Thyroid gland (tissue), 4 donors: ENCODE data around the gene DES. TPM values are rescaled to one million over a fixed set of nuclear protein-coding genes. Genes with fewer than 3 reads are reported as not detected.
A peak's percentile ranks its signal among the peaks of the same experiment; 100 is the strongest.

Source experiments
- DNase-seq, 2 donors: peaks; one replicate each; pipeline ENCODE4 v3.0.0-alpha.2; 2019
- H3K27ac ChIP-seq, 3 donors: fragments of 200-600 bp; sonication (generic); 1 replicate in 2 of 3; 2 replicates in 1 of 3; pipeline ENCODE4 v1.5.1; 2016 to 2019; ENCODE audit warnings: mild to moderate bottlenecking in 1 of 3, moderate library complexity in 1 of 3
- H3K27me3 ChIP-seq: fragments of 200-600 bp; sonication (generic); one replicate; pipeline ENCODE4 v1.5.1; 2019
- H3K36me3 ChIP-seq, 2 donors: fragments of 200-600 bp; sonication (generic); one replicate each; pipeline ENCODE4 v1.5.1; 2016 to 2019
- H3K4me1 ChIP-seq, 2 donors: fragments of 200-600 bp; sonication (generic); one replicate each; pipeline ENCODE4 v1.5.1; 2017 to 2019
- H3K4me3 ChIP-seq, 3 donors: fragments of 200-600 bp; sonication (generic); replicated peaks in 1 of 3; 1 replicate in 2 of 3; 2 replicates in 1 of 3; pipeline ENCODE4 v1.5.1; 2016; ENCODE audit warnings: mild to moderate bottlenecking in 1 of 3
- H3K9me3 ChIP-seq: fragments of 200-600 bp; sonication (generic); one replicate; pipeline ENCODE4 v1.5.1; 2017
- CTCF ChIP-seq, 6 experiments: fragments of 200-600 bp in 3 of 6; fragments of 450-650 bp in 3 of 6; sonication (generic) in 3 of 6; IDR thresholded peaks; one replicate each; pipeline ENCODE4 v1.5.1; 2016 to 2019; ENCODE audit warnings: antibody characterized with exemption in 6 of 6, mild to moderate bottlenecking in 2 of 6, inconsistent platforms in 1 of 6, moderate library complexity in 1 of 6
- POLR2A ChIP-seq, 2 donors: fragments of 450-650 bp; IDR thresholded peaks; one replicate each; pipeline ENCODE4 v1.6.1; 2017; ENCODE audit warnings: antibody characterized with exemption in 2 of 2, mild to moderate bottlenecking in 2 of 2, moderate library complexity in 1 of 2
- WGBS, 2 donors: methylation state at CpG; one replicate each; pipeline ENCODE4 v1.1.5; 2017; 5-methylcytosine and 5-hydroxymethylcytosine counted together
- intact Hi-C: fragments of 100-400 bp; cut with DNase I; formaldehyde crosslinking; loops from one replicate; pipeline ENCODE4 v1.15.1; 2023
- total RNA-seq, 4 donors: library from RNA; depleted of rRNA; stranded (reverse); fragments of >200 nt; gene quantifications; one replicate each; pipeline ENCODE4 v1.2.3, GENCODE V29; 2016

The DES gene
- total RNA-seq, 4 donors from 2014 or later, result 26.7 to 54.4 (median 28.7) TPM

DNA sequence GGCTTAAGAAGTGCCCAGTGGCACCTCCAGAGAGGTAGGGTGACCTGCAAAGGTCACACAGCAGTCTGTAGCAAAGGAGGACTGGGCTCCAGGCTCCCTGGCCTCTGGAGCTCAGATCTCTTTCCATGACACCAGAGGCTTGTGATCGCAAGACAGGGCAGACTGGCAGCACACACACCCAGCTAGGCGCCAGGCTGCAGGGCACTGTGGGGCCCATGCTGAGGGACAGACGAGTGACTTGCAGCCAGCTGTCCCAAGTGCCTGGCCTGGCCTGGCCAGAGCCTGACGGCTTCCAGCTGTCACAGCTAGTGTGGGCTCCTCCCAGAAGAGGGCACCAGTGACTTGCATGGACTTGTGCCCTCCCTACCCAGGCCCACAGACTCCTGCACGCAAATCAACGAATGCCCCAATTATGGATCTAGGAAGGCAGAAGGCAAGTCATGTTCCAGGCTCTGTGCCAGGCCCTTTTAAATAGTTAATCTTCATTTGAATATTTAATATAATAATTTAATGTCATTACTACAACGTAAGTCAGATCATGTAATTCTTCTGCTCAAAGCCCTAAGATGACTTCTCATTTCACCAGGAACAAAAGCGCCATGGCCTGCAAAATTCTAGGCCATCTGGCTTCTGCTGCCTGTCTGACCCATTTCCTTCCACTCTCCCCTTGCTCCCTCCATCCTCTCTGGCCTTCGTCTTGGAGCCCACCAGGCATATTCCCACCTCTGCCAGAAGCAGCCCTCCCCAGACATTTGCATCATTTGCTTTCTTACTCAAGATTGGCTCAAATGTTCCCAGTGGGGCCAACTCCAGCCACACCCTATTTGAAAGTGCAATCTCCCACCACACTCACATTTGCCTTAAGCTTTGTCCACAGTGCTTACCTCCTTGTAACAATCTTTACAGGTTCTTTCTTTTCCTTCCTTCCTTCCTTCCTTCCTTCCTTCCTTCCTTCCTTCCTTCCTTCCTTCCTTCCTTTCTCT lies 12.7 kb downstream of the DES start:
- WGBS, 2 donors, result 67 to 71% methylated on average over 7 to 9 of the region's 9 CpGs
- intact Hi-C loops, result no loop called here
- H3K27ac ChIP-seq, result no peak overlapping the region

DNA sequence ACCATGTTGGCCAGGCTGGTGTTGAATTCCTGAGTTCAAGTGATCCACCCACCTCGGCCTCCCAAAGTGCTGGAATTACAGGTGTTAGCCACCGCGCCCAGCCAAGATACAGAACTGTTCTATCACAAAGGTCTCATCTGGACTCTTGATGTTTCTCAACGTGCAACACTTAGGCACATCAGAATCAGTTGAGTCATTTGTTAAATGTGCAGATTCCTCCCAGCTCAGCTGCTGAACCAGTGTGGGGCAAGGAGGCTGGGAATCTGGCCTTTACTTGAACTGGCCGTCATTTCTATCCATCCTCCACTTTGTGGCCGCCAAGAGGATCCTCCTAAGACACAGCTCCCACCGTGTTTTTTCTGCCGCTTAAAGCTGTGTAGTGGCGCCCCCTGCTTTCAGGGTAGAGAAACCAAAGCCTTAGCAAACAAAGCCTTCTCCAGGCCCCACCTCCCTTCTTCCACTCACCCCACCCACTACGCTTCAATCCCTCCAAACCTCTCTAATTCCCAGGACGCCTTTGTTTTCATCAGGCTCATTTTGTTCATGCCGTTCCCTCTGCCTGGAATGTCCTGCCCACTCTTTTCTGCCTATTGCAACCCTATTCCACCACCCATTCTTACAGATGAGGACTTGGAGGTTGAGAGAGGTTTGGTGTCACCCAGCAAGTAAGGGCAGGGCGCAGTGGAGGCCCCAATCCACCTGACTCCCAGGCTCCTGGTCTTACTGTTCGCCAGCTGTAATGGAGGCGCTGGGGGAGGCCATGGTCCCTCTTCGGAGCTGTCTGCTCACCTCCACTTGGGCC lies 15.7 kb downstream of the DES start:
- Histone ChIP-seq H3K36me3 (no peaks in the 10 kb centered on the region), H3K9me3 (no peaks in the 10 kb centered on the region), H3K4me1 (peaks cover 0 to 8% of the 10 kb centered on the region in 2 donors), H3K27me3 (peaks cover 20% of the 10 kb centered on the region), H3K4me3 (no peak overlapping the region), H3K27ac (no peak overlapping the region)
- DNase-seq, result no peak
- 82 to 83% methylated on average over 16 of the region's 16 CpGs for WGBS, 2 donors
- intact Hi-C loops, result no loop called here
- peak in 1 of 6 experiments; percentile 5 for TF ChIP-seq CTCF (IDR thresholded peaks at IDR 0.05)
- TF ChIP-seq POLR2A (IDR thresholded peaks at IDR 0.05), result no peak

More for the DNA sequence above, 12.7 kb downstream of the DES start:
- H3K4me3 ChIP-seq, result no peak overlapping the region
- peaks cover 0 to 8% of the 10 kb centered on the region in 2 donors for H3K4me1 ChIP-seq
- H3K36me3 ChIP-seq, result no peaks in the 10 kb centered on the region
- no peak for TF ChIP-seq POLR2A (IDR thresholded peaks at IDR 0.05)
- TF ChIP-seq CTCF (IDR thresholded peaks at IDR 0.05), result no peak
- peaks cover 15% of the 10 kb centered on the region for H3K27me3 ChIP-seq
- no peak for DNase-seq
- no peaks in the 10 kb centered on the region for H3K9me3 ChIP-seq

DNA sequence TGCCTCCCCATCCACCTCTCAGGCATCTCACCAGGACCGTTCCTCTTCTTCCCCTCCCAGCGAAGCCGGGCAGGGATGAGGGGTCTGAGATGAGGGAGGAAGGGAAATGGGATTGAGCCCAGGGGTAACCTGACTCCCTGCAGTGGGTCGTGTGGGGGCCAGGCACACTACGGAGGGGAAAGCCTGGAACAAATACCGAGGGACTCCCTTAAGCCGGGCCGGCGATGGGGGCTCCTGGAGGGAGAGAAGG lies 16.2 kb downstream of the DES start:
- no peaks in the 10 kb centered on the region for H3K9me3 ChIP-seq
- intact Hi-C loops, result no loop called here
- H3K36me3 ChIP-seq, result no peaks in the 10 kb centered on the region
- no peak overlapping the region for H3K4me3 ChIP-seq
- DNase-seq, result no peak
- peaks cover 0 to 8% of the 10 kb centered on the region in 2 donors for H3K4me1 ChIP-seq
- TF ChIP-seq CTCF (IDR thresholded peaks at IDR 0.05), result no peak
- TF ChIP-seq POLR2A (IDR thresholded peaks at IDR 0.05), result no peak
- H3K27me3 ChIP-seq, result peaks cover 20% of the 10 kb centered on the region
- WGBS, 2 donors, result 25 to 69% methylated on average over 6 to 9 of the region's 9 CpGs
- H3K27ac ChIP-seq, result no peak overlapping the region

- H3K4me1 ChIP-seq, result peaks cover 0 to 8% of the 10 kb centered on the region in 2 donors
- H3K27ac ChIP-seq, result no peak within 1 kb of the TSS
These were observed 16.7 kb downstream of the DES start, which contains the start of gene SPEG for GRCh38 chr2:219434718-219435525. Gene SPEG, plus strand, starts transcription at chr2:219434843. Its CDS starts 135 bp downstream, at chr2:219434978.

More at GRCh38 chr2:219434718-219435525, 16.7 kb downstream of the DES start, which contains the start of gene SPEG:
- Histone ChIP-seq H3K27me3 (peaks cover 20% of the 10 kb centered on the region), H3K36me3 (no peaks in the 10 kb centered on the region), H3K9me3 (no peaks in the 10 kb centered on the region), H3K4me3 (no peak within 1 kb of the TSS)
- 39 to 47% methylated on average over 8 to 10 of the region's 77 CpGs for WGBS, 2 donors
- intact Hi-C loops, result no loop called here
- DNase-seq, result no peak
- TF ChIP-seq POLR2A (IDR thresholded peaks at IDR 0.05) (no peak), CTCF (IDR thresholded peaks at IDR 0.05) (no peak)
